H1 (cell line): ENCODE measurements around the gene CASP8AP2. TPM values are rescaled to one million over a fixed set of nuclear protein-coding genes. Genes with fewer than 3 reads are reported as not detected.

Experiments
- CTCF ChIA-PET: fragments of 300-600 bp; sonication (Branson Sonifier 250); formaldehyde crosslinking; loops from one replicate; lab custom pipeline; 2021; ENCODE audit not compliant: partially characterized antibody; lab: Charles Lee
- POLR2A ChIA-PET: fragments of 300-600 bp; sonication (Branson Sonifier 250); formaldehyde crosslinking; loops from one replicate; lab custom pipeline; 2021; ENCODE audit warnings: inconsistent platforms; ENCODE audit not compliant: partially characterized antibody; lab: Charles Lee
- DNase-seq, 2 experiments: peaks; one replicate each; pipeline versions ENCODE4 v3.0.0 to v3.0.0-alpha.2; 2010 to 2022; ENCODE audit warnings: low spot score in 2 of 2, low read depth in 1 of 2, mixed read lengths in 1 of 2
- FAIRE-seq: peaks from 2 replicates; lab custom pipeline; 2011; peaks lifted over from hg19 to GRCh38; lab: Jason Lieb, UNC
- H2AFZ ChIP-seq: 2 replicates; pipeline ENCODE4 v1.8.1; 2012; ENCODE audit warnings: low read length, inconsistent platforms
- H2AK5ac ChIP-seq: 2 replicates; pipeline ENCODE4 v1.6.1; 2013; ENCODE audit warnings: low read depth, low read length
- H2BK120ac ChIP-seq: replicated peaks from 2 replicates; pipeline ENCODE3; 2013; ENCODE audit warnings: low read depth, low read length, inconsistent platforms
- H2BK12ac ChIP-seq: 2 replicates; pipeline ENCODE4 v1.6.1; 2013; ENCODE audit warnings: low read depth, low read length
- H2BK15ac ChIP-seq: 2 replicates; pipeline ENCODE4 v1.6.1; 2013; ENCODE audit warnings: low read length
- H2BK20ac ChIP-seq: 2 replicates; pipeline ENCODE4 v1.6.1; 2013; ENCODE audit warnings: low read length
- H2BK5ac ChIP-seq: 2 replicates; pipeline ENCODE4 v1.6.1; 2013; ENCODE audit warnings: low read depth, low read length
- H3K14ac ChIP-seq: 2 replicates; pipeline ENCODE4 v1.6.1; 2013; ENCODE audit warnings: inconsistent platforms; ENCODE audit not compliant: insufficient read length
- H3K18ac ChIP-seq: 2 replicates; pipeline ENCODE4 v1.6.1; 2013; ENCODE audit warnings: low read length; ENCODE audit errors: extremely low read depth
- H3K23ac ChIP-seq: 2 replicates; pipeline ENCODE4 v1.6.1; 2013; ENCODE audit warnings: inconsistent platforms; ENCODE audit not compliant: insufficient read length
- H3K23me2 ChIP-seq: 2 replicates; pipeline ENCODE4 v1.6.1; 2013; ENCODE audit warnings: low read depth, low read length
- H3K27ac ChIP-seq: 2 replicates; pipeline ENCODE4 v1.6.1; 2011; ENCODE audit warnings: low read depth, low read length, inconsistent platforms
- H3K27me3 ChIP-seq, 4 experiments: replicated peaks in 1 of 4; 1 replicate in 1 of 4; 2 replicates in 3 of 4; pipeline versions ENCODE4 v1.6.1 to v1.8.1; 2011 to 2013; ENCODE audit warnings: low read length in 3 of 4, mild to moderate bottlenecking in 3 of 4, inconsistent platforms in 2 of 4, mixed read lengths in 2 of 4, moderate library complexity in 1 of 4; ENCODE audit not compliant: control insufficient read depth in 3 of 4, insufficient read depth in 3 of 4; ENCODE audit errors: extremely low read depth in 1 of 4
- H3K36me3 ChIP-seq, 4 experiments: 2 replicates each; pipeline versions ENCODE4 v1.6.1 to v1.8.1; 2011 to 2013; ENCODE audit warnings: mild to moderate bottlenecking in 4 of 4, low read length in 3 of 4, moderate library complexity in 2 of 4, control low read depth in 1 of 4, inconsistent platforms in 1 of 4; ENCODE audit not compliant: insufficient read depth in 4 of 4, control insufficient read depth in 2 of 4
- H3K4ac ChIP-seq: replicated peaks from 2 replicates; pipeline ENCODE3; 2013; ENCODE audit warnings: low read length, low read depth, mixed read lengths, inconsistent platforms; ENCODE audit not compliant: insufficient read length
- H3K4me1 ChIP-seq, 4 experiments: replicated peaks in 1 of 4; 1 replicate in 1 of 4; 2 replicates in 3 of 4; pipeline versions ENCODE4 v1.6.1 to v1.8.1; 2011 to 2013; ENCODE audit warnings: low read length in 3 of 4, inconsistent platforms in 2 of 4, mixed read lengths in 1 of 4; ENCODE audit not compliant: insufficient read depth in 4 of 4, control insufficient read depth in 3 of 4
- H3K4me2 ChIP-seq, 2 experiments: 2 replicates each; pipeline versions ENCODE4 v1.6.1 to v1.8.1; 2011 to 2013; ENCODE audit warnings: low read depth in 2 of 2, low read length in 2 of 2, control low read depth in 1 of 2, inconsistent platforms in 1 of 2, mild to moderate bottlenecking in 1 of 2; ENCODE audit not compliant: insufficient read depth in 1 of 2
- H3K4me3 ChIP-seq, 4 experiments: fragments of 200-600, 300-600 bp in 1 of 4; sonication (generic), shearing (Covaris generic), sonication (Bioruptor Twin) in 1 of 4; 2 replicates each; pipeline versions ENCODE4 v1.5.1 to v1.8.1; 2011 to 2016; ENCODE audit warnings: low read length in 4 of 4, low read depth in 3 of 4, control low read depth in 2 of 4, inconsistent platforms in 2 of 4, mild to moderate bottlenecking in 2 of 4, mixed read lengths in 1 of 4, moderate library complexity in 1 of 4; ENCODE audit not compliant: insufficient read depth in 2 of 4; ENCODE audit errors: extremely low read depth in 1 of 4
- H3K56ac ChIP-seq: replicated peaks from 2 replicates; pipeline ENCODE3; 2013; ENCODE audit warnings: low read depth, mild to moderate bottlenecking, mixed read lengths, low read length, inconsistent platforms; ENCODE audit not compliant: insufficient read length
- H3K79me1 ChIP-seq: 2 replicates; pipeline ENCODE4 v1.6.1; 2013; ENCODE audit warnings: low read depth, low read length, control low read depth
- H3K79me2 ChIP-seq, 2 experiments: 2 replicates each; pipeline versions ENCODE4 v1.6.1 to v1.8.1; 2012 to 2013; ENCODE audit warnings: low read length in 2 of 2, mild to moderate bottlenecking in 2 of 2, inconsistent platforms in 1 of 2; ENCODE audit not compliant: insufficient read depth in 2 of 2, control insufficient read depth in 1 of 2
- H3K9ac ChIP-seq, 4 experiments: replicated peaks in 1 of 4; 1 replicate in 1 of 4; 2 replicates in 3 of 4; pipeline versions ENCODE4 v1.6.1 to v1.8.1; 2011 to 2013; ENCODE audit warnings: low read depth in 3 of 4, low read length in 3 of 4, control low read depth in 2 of 4, mild to moderate bottlenecking in 2 of 4, moderate library complexity in 2 of 4, inconsistent platforms in 1 of 4; ENCODE audit errors: extremely low read depth in 1 of 4
- H3K9me3 ChIP-seq, 2 experiments: 2 replicates each; pipeline versions ENCODE4 v1.6.1 to v1.8.1; 2012 to 2013; ENCODE audit warnings: mild to moderate bottlenecking in 2 of 2, moderate library complexity in 2 of 2, control low read depth in 1 of 2, inconsistent platforms in 1 of 2, low read depth in 1 of 2, low read length in 1 of 2, mixed read lengths in 1 of 2; ENCODE audit not compliant: insufficient read depth in 2 of 2
- H4K20me1 ChIP-seq, 2 experiments: replicated peaks in 1 of 2; 2 replicates each; pipeline versions ENCODE3 to v1.8.1; 2011 to 2013; ENCODE audit warnings: inconsistent platforms in 2 of 2, low read length in 2 of 2, mild to moderate bottlenecking in 1 of 2; ENCODE audit not compliant: insufficient read depth in 2 of 2, control insufficient read depth in 1 of 2
- H4K5ac ChIP-seq: 2 replicates; pipeline ENCODE4 v1.6.1; 2013; ENCODE audit warnings: low read length, low read depth, mixed read lengths, inconsistent platforms; ENCODE audit not compliant: insufficient read length
- H4K8ac ChIP-seq: 2 replicates; pipeline ENCODE4 v1.8.0; 2013; ENCODE audit warnings: mild to moderate bottlenecking, moderate library complexity, low read length, inconsistent platforms; ENCODE audit not compliant: insufficient read depth; ENCODE audit errors: extremely low read depth
- H4K91ac ChIP-seq: replicated peaks from 2 replicates; pipeline ENCODE3; 2013; ENCODE audit warnings: low read length, mixed read lengths, inconsistent platforms; ENCODE audit not compliant: insufficient read length
- MAX ChIP-seq: IDR thresholded peaks from 2 replicates; pipeline ENCODE4 v1.6.1; 2012; ENCODE audit warnings: inconsistent platforms
- SP1 ChIP-seq: IDR thresholded peaks from 2 replicates; pipeline ENCODE4 v1.6.1; 2011; ENCODE audit warnings: low read depth, low read length
- WGBS, 2 experiments: shearing (Covaris generic) in 1 of 2; methylation state at CpG; one replicate each; pipeline versions ENCODE4 v1.1.6 to v1.1.7; 2013 to 2015; ENCODE audit warnings: low lambda C conversion rate in 2 of 2, mixed read lengths in 2 of 2, inconsistent platforms in 1 of 2, low coverage in 1 of 2, missing lambda C conversion rate in 1 of 2; ENCODE audit not compliant: insufficient replicate concordance in 2 of 2, insufficient coverage in 1 of 2, insufficient read length in 1 of 2; ENCODE audit errors: extremely low coverage in 1 of 2, missing lambda C conversion rate in 1 of 2; 5-methylcytosine and 5-hydroxymethylcytosine counted together
- polyA plus RNA-seq, 7 experiments: library from polyadenylated mRNA; depleted of rRNA in 3 of 7; stranded (reverse) in 5 of 7; unstranded in 2 of 7; fragments of >200 nt in 5 of 7; fragments of 200-250 nt in 2 of 7; gene quantifications; 1 replicate in 5 of 7; 2 replicates in 1 of 7; 4 replicates in 1 of 7; pipeline versions ENCODE4 v1.2.1 to v1.2.3, GENCODE V29; 2011 to 2013; ENCODE audit warnings: missing spikeins in 2 of 7, mixed read lengths in 2 of 7
- total RNA-seq: library from RNA; stranded (reverse); fragmentation: NEBNext Ultra II Directional; extraction: Animal tissue kit (Norgen Biotek cat#: 25700); gene quantifications from 2 replicates; pipeline ENCODE4 v1.2.1, GENCODE V29; 2021

CASP8AP2 gene
- total and polyA plus RNA-seq, 2 of the 8 experiments (the other 6 are each of a cell fraction or from before 2014, with no cell fraction given) = 6.9 to 32.1 TPM

DNA sequence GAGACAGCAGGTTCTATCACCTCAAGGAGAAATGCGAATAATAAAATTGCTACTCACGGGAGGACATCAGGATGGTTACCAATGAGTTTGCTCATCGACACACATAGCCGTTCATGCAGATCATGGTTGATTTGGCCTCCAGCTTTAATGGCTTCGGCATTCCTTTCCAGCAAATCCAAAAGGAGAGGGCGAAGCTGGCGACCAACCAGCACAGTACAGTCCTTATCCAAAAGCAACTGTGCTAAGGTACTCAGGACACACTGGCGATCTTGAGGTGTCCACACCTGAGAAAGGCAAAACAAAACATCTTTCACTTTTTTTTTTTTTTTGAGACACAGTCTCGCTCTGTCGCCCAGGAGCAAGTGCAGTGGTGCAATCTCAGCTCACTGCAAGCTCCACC is 26.4 kb upstream of the CASP8AP2 start:
- H3K4me2 ChIP-seq = no peak overlapping the region; a peak in 1 of 4 replicates
- H3K79me2 ChIP-seq = peaks cover 11 to 86% of the 10 kb centered on the region in 2 experiments
- H3K23me2 ChIP-seq = no peaks in the 10 kb centered on the region
- H2AK5ac ChIP-seq = no peak overlapping the region
- H3K27me3 ChIP-seq = no peaks in the 10 kb centered on the region
- H3K23ac ChIP-seq = no peak overlapping the region
- H2BK20ac ChIP-seq = no peak overlapping the region
- POLR2A ChIA-PET = interaction anchor here (1.0 to 8.6 kb wide), 4 partner anchors 10 to 26 kb away, joined by 4 to 72 read pairs (median 7); partner anchors contain the start of genes CASP8AP2 and MDN1
- H2BK12ac ChIP-seq = no peak overlapping the region; the same call in 1 of the 2 replicates
- peak overlapping the region; percentile 46; the same call in 1 of the 2 replicates for H2BK15ac ChIP-seq
- H3K56ac ChIP-seq = no peak overlapping the region
- 0 out of 2 replicates have a peak overlapping the region, but pooled peaks have one; percentile 44 for H2BK5ac ChIP-seq
- peaks cover 4% of the 10 kb centered on the region in 2 experiments for H4K20me1 ChIP-seq
- H3K4me1 ChIP-seq = peaks cover 8 to 18% (median 11%) of the 10 kb centered on the region in 4 experiments; a peak in 4 of 7 replicates
- no peak overlapping the region for H3K4me3 ChIP-seq
- H4K8ac ChIP-seq = no peak overlapping the region
- H3K27ac ChIP-seq = no peak overlapping the region
- H4K91ac ChIP-seq = no peak overlapping the region
- no peak overlapping the region for H2BK120ac ChIP-seq
- DNase-seq (no peak), FAIRE-seq (no peak)
- H3K9me3 ChIP-seq = no peaks in the 10 kb centered on the region
- CTCF ChIA-PET = interaction anchor here (1.0 to 5.7 kb wide), 2 partner anchors 8 to 10 kb away, joined by 3 to 27 read pairs; no protein-coding TSS in a partner anchor
- peaks cover 10% of the 10 kb centered on the region; the same call in 1 of the 2 replicates for H3K79me1 ChIP-seq
- H3K9ac ChIP-seq = no peak overlapping the region; a peak in 1 of 7 replicates
- 89% methylated on average over 10 of the region's 10 CpGs; no CpG with 5 or more reads in 1 of the 2 experiments for WGBS, 2 experiments
- no peak overlapping the region for H3K18ac ChIP-seq
- no peak overlapping the region for H3K14ac ChIP-seq
- H3K4ac ChIP-seq = no peak overlapping the region
- peaks cover 3 to 20% (median 8%) of the 10 kb centered on the region in 4 experiments; a peak in 6 of 8 replicates for H3K36me3 ChIP-seq
- no peak overlapping the region for H4K5ac ChIP-seq
- H2AFZ ChIP-seq = no peak overlapping the region
- no peak for TF ChIP-seq MAX
- TF ChIP-seq SP1 = no peak
